Right atrium auricular region (tissue), 2 donors: ENCODE measurements around the gene BCO2. TPM values are rescaled to one million over a fixed set of nuclear protein-coding genes. Genes with fewer than 3 reads are reported as not detected.

Experiments
- DNase-seq: peaks from one replicate; pipeline ENCODE4 v3.0.0-alpha.2; 2019; ENCODE audit warnings: low spot score
- H3K27ac ChIP-seq, 2 donors: fragments of 200-600 bp; sonication (generic); 1 replicate in 1 of 2; 2 replicates in 1 of 2; pipeline ENCODE4 v1.5.1; 2016 to 2019
- H3K27me3 ChIP-seq, 2 donors: fragments of 200-600 bp; sonication (generic); one replicate each; pipeline versions ENCODE4 v1.5.1 to v1.6.0; 2017 to 2019
- H3K36me3 ChIP-seq: fragments of 200-600 bp; sonication (generic); one replicate; pipeline ENCODE4 v1.5.1; 2016
- H3K4me1 ChIP-seq, 2 donors: fragments of 200-600 bp; sonication (generic); one replicate each; pipeline versions ENCODE4 v1.5.1 to v1.6.0; 2017 to 2019
- H3K4me3 ChIP-seq, 2 donors: fragments of 200-600 bp; sonication (generic); 1 replicate in 1 of 2; 2 replicates in 1 of 2; pipeline ENCODE4 v1.5.1; 2017 to 2019; ENCODE audit warnings: mild to moderate bottlenecking in 1 of 2, moderate library complexity in 1 of 2
- H3K9me3 ChIP-seq, 2 donors: fragments of 200-600 bp; sonication (generic); one replicate each; pipeline ENCODE4 v1.5.1; 2019
- total RNA-seq, 2 donors: library from RNA; depleted of rRNA; stranded (reverse); fragments of >200 nt; gene quantifications; one replicate each; pipeline ENCODE4 v1.1.0, GENCODE V29; 2016
- TF ChIP-seq, protein P1 (sequence below), 2 donors: fragments of 200-600 bp; sonication (generic); IDR thresholded peaks; one replicate each; pipeline ENCODE4 v1.5.1; 2019; ENCODE audit warnings: antibody characterized with exemption in 2 of 2

BCO2 gene
- total RNA-seq, 2 donors from 2014 or later = 40.6 to 44.7 TPM

DNA sequence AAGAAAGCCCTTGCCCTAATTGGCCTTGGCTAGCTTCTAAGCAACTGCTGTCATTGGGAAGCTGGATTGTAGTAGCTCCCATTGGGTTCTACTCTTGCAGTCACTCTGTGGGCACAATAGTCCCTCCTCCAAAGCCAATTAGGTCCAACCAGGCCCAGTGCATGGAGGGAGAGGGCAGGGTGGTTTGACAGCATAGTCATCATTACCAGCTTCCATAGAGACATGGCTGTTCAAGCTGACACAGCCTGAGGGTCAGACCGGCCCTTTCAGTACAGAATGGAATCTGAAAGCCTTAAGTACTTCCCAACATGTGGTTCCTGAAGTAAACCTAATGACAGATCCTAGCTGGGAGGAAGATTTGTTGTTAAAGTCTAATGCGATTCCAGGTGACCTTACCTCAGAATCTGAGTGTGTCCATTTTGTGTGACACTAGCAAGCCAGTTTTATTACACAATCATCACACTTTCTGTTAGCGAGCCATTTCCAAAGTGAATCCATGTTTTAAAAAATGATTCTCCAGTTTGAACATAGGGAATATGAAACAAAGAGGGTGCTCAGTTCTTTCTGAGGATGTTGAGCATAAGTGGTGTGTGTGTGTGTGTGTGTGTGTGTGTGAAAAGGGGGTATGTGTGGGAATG lies 78.4 kb downstream of the BCO2 start:
- TF ChIP-seq, protein P1, sequence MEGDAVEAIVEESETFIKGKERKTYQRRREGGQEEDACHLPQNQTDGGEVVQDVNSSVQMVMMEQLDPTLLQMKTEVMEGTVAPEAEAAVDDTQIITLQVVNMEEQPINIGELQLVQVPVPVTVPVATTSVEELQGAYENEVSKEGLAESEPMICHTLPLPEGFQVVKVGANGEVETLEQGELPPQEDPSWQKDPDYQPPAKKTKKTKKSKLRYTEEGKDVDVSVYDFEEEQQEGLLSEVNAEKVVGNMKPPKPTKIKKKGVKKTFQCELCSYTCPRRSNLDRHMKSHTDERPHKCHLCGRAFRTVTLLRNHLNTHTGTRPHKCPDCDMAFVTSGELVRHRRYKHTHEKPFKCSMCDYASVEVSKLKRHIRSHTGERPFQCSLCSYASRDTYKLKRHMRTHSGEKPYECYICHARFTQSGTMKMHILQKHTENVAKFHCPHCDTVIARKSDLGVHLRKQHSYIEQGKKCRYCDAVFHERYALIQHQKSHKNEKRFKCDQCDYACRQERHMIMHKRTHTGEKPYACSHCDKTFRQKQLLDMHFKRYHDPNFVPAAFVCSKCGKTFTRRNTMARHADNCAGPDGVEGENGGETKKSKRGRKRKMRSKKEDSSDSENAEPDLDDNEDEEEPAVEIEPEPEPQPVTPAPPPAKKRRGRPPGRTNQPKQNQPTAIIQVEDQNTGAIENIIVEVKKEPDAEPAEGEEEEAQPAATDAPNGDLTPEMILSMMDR (IDR thresholded peaks at IDR 0.05) = no peak
- Histone ChIP-seq H3K9me3 (no peaks in the 10 kb centered on the region), H3K27ac (no peak overlapping the region), H3K4me1 (no peaks in the 10 kb centered on the region), H3K27me3 (no peaks in the 10 kb centered on the region), H3K4me3 (no peak overlapping the region), H3K36me3 (no peaks in the 10 kb centered on the region)
- DNase-seq = no peak

DNA sequence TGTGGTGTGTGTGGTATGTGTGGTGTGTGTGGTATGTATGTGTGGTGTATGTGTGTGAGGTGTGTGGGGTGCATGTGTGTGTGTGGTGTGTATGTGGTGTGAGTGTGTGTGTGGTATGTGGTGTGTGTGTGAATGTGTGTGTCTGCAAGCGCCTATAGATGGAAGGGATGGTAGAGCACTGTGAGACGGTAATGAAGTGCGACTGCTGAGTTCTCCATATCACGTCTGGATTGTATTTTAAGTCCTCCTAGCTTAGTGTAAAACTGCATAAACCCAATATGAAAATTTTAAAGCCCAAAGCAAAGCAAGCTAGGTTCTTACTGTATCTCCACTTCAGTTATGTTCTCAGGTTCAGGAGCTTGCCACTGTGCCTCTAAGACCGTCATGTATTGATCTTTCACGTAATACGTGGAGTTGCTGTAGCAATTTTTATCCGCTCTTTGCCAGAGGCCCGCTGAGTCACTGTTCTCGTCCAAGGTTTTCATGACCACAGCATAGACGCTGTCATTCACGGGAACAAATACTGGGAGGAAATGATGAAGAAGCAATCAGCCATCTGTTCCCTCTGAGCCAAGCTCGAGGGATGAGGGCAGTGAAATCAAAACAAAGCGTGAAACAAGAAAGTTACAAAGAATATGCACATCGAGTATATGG lies 79.9 kb downstream of the BCO2 start:
- Histone ChIP-seq H3K27ac (no peak overlapping the region), H3K4me3 (no peak overlapping the region), H3K9me3 (no peaks in the 10 kb centered on the region), H3K4me1 (no peaks in the 10 kb centered on the region), H3K27me3 (no peaks in the 10 kb centered on the region), H3K36me3 (no peaks in the 10 kb centered on the region)
- no peak for DNase-seq
- TF ChIP-seq, protein P1 (IDR thresholded peaks at IDR 0.05) = no peak

DNA sequence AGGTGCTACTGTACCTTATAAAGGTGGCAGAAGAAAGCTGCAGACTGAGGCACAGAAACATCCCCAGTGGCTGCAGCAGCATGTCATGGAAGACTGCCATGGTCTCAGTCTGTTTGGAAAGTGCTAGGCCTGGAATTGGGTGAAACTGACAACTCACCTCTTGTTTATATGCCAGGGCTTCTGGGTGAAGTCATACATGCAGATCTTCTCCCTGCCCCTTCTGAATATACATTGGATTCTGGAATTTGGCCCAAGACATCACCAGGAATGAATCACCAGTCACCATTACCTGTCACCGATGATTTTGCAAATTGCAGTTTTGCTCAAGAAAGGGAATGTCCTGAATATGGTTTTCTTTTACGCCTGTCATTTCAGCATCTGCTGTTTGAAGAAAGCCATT lies 85.2 kb downstream of the BCO2 start, which contains the start of gene PLET1:
TSS of gene PLET1 (minus strand) at position 371 of the 400 bp plus-strand sequence. CDS start at position 100, 271 bp downstream.
- no peaks in the 10 kb centered on the region for H3K36me3 ChIP-seq
- DNase-seq = no peak
- TF ChIP-seq, protein P1 (IDR thresholded peaks at IDR 0.05) = no peak

DNA sequence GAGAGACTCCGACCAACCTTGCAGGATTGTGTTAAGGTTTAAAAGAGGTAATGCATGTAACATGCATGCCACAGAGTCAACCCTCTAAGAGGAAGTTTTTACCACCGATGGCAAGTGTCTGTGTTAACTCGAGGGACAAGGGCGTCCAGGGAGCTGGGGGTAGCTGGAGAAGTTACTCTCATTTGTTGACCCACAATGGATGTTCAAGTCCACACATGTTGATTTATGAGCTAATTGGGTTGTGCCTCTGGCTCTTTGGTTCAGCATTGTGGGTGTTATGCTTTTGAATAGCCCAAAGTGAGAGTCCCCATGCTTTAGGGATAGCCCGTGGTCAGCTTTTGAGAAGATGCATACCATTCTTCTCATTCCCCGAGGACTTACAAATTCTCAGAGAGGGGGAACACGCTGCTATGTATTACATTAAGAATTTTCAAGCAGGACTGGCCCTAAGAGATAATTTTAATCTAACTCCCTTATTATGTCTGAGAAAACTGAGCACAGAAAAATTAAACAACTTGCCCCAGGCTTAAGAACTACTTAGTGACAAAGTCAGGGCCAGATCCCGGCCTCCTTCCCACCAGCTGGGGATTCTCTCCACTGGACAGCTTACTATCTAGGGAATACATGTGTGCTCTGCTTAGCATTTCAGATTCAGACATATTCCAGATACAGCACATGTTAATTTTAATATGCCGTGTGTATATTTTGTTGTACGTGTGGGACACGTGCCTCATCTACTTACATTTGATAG lies 90.5 kb downstream of the BCO2 start:
- H3K36me3 ChIP-seq = no peaks in the 10 kb centered on the region
- DNase-seq = peak; percentile 38
- H3K4me3 ChIP-seq = no peak overlapping the region
- H3K4me1 ChIP-seq = no peaks in the 10 kb centered on the region
- no peak overlapping the region for H3K27ac ChIP-seq
- no peaks in the 10 kb centered on the region for H3K27me3 ChIP-seq
- no peaks in the 10 kb centered on the region for H3K9me3 ChIP-seq
- TF ChIP-seq, protein P1 (IDR thresholded peaks at IDR 0.05) = no peak

More for the DNA sequence above, 85.2 kb downstream of the BCO2 start, which contains the start of gene PLET1:
- Histone ChIP-seq H3K4me1 (no peaks in the 10 kb centered on the region), H3K27me3 (no peaks in the 10 kb centered on the region), H3K4me3 (no peak within 1 kb of the TSS), H3K9me3 (no peaks in the 10 kb centered on the region), H3K27ac (no peak within 1 kb of the TSS)

DNA sequence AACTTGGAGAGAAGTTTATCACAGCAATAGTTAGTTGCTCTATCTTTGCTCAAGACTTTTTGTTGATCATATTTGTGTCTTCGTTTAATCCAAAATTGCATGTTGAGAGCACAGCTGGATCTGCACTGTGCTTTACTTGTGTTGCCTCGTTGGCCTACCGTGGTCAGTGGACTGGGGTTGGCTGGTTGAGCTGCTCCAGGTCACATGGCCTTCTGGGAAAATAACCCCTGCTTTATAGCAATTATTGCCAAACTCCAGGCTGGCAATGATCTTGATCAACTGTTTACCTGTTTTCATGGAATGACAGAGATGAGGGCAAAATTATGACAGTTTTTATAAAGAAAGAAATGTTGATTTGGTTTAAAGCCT lies 91.1 kb downstream of the BCO2 start:
- peak; percentile 13 for DNase-seq
- Histone ChIP-seq H3K36me3 (no peaks in the 10 kb centered on the region), H3K27ac (no peak overlapping the region), H3K4me1 (no peaks in the 10 kb centered on the region), H3K4me3 (no peak overlapping the region), H3K27me3 (no peaks in the 10 kb centered on the region), H3K9me3 (no peaks in the 10 kb centered on the region)
- TF ChIP-seq, protein P1 (IDR thresholded peaks at IDR 0.05) = no peak
